AG10803 (cell line): ENCODE data around the gene MEPCE.
A peak's percentile ranks its signal among the peaks of the same experiment; 100 is the strongest.
"Not testable (repeated sequence)": the region's sequence is repeated elsewhere in the genome, so short reads cannot be mapped to it uniquely, and the experiment has no call there.

Experiments used
- DNase-seq: peaks from one replicate; pipeline ENCODE4 v3.0.0; 2010; ENCODE audit warnings: low read depth
- H3K4me3 ChIP-seq: 2 replicates; pipeline ENCODE4 v1.5.1; 2011; ENCODE audit warnings: mild to moderate bottlenecking, low read length, control low read depth
- CTCF ChIP-seq: conservative IDR thresholded peaks from 2 replicates; pipeline ENCODE4 v1.5.1; 2011; ENCODE audit warnings: mild to moderate bottlenecking, low read length, control low read depth, inconsistent platforms

The MEPCE gene

GRCh38 chr7:100444311-100445278 lies 15.0 kb downstream of the MEPCE start:
- TF ChIP-seq CTCF = no peak
- H3K4me3 ChIP-seq = no peak overlapping the region
- peak; percentile 65 for DNase-seq

DNA sequence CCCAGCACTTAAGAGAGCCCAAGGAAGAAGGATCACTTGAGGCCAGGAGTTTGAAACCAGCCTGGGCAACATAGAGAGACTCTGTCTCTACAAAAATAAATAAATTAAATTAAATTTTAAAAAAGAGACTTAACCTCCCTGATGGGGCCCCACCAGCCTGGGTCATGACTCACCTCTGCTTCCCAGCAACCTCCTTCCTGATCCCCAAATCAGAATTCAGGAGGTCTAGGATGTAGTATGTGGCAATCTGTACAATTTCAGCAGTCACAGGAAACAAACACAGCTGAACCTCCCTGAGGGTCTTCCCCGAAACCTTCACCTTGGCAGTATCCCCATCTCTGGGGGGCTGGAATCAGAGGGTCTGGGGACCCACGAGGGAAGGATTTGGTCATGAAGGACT lies 16.4 kb downstream of the MEPCE start:
- H3K4me3 ChIP-seq = no peak overlapping the region
- no peak for TF ChIP-seq CTCF
- peak; percentile 59 for DNase-seq

DNA sequence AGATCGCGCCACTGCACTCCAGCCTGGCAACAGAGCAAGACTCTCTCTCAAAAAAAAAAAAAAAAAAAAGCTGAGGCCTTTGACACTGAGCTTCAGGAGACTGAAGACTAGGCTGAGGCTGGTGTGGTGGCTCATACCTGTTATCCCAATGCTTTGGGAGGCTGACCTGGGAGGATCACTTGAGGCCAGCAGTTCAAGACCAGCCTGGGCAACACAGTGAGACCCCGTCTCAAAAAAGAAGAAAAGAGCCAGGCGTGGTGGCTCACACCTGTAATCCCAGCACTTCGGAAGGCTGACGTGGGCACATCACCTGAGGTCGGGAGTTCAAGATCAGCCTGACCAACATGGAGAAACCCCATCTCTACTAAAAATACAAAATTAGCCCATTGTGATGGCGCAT lies 17.7 kb downstream of the MEPCE start:
- H3K4me3 ChIP-seq, DNase-seq: not testable (repeated sequence)

- no peak for TF ChIP-seq CTCF
- DNase-seq = no peak
- H3K4me3 ChIP-seq = no peak overlapping the region
These were observed 19.7 kb downstream of the MEPCE start for GRCh38 chr7:100449190-100449795.

- TF ChIP-seq CTCF = no peak
- no peak overlapping the region for H3K4me3 ChIP-seq
- no peak for DNase-seq
These were observed 22.9 kb downstream of the MEPCE start for GRCh38 chr7:100452513-100452912.

GRCh38 chr7:100453854-100454253 lies 24.2 kb downstream of the MEPCE start:
- not testable (repeated sequence) for H3K4me3 ChIP-seq

GRCh38 chr7:100455206-100455605 lies 25.6 kb downstream of the MEPCE start:
- no peak for DNase-seq
- no peak for TF ChIP-seq CTCF
- no peak overlapping the region for H3K4me3 ChIP-seq

More at GRCh38 chr7:100453854-100454253, 24.2 kb downstream of the MEPCE start:
- DNase-seq = not testable (repeated sequence)

GRCh38 chr7:100456562-100456961 lies 26.9 kb downstream of the MEPCE start:
- TF ChIP-seq CTCF = no peak
- H3K4me3 ChIP-seq = no peak overlapping the region
- DNase-seq = no peak
